ENCODE results near the gene FZD1. TPM values are rescaled to one million over a fixed set of nuclear protein-coding genes. Genes with fewer than 3 reads are reported as not detected.

Gene FZD1
- total RNA-seq, 1 experiment from 2014 or later, result 0.61 TPM

DNA sequence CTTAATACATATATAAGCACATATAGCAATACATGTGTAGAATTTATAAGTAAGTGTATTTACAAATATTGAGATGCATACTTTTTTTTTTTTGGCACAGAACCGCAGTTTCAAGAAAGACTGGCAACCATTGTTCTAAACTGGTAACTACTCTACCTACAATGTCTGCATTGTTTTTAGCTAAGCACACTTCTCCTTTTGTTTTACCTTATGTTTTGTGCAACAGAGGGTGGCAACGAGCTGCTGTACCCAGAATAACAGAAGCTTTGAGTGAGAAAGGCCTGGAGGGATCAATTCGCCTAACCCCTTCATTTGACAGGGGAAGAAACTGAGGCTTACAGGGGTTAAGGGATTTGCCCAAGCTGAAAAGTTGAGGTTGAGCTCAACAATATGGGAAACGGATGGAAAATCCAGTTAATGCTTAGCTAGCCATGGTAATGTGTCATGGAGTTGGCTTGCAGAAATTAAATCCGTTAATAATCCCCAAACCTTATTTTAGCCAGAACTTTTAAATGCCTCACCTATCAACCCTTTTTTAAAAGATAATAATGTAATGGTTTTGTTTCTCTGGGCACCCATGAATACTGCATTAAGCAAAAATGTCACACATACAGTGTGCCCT, 25.5 kb downstream of the FZD1 start:
- H2AK5ac ChIP-seq (ENCODE audit: insufficient read length, low read length), result no peak overlapping the region
- H3K27ac Mint-ChIP-seq, result no peak overlapping the region
- no peaks in the 10 kb centered on the region for H3K36me3 Mint-ChIP-seq (ENCODE audit: insufficient read depth in 1 of 3, low read depth in 3 of 3)
- H2BK5ac ChIP-seq (ENCODE audit: insufficient read length, low read length), result no peak overlapping the region
- H2BK15ac ChIP-seq (ENCODE audit: low read depth, low read length), result no peak overlapping the region
- H3K4ac ChIP-seq (ENCODE audit: low read depth, low read length), result no peak overlapping the region
- H3K56ac ChIP-seq (ENCODE audit: insufficient read length, low read depth, low read length), result no peak overlapping the region
- no peak overlapping the region for H2BK120ac ChIP-seq (ENCODE audit: low read depth, low read length, poor library complexity, severe bottlenecking)
- no peak overlapping the region for H3K4me3 Mint-ChIP-seq
- H3K27me3 ChIP-seq (ENCODE audit: insufficient read depth, low read length), result peaks cover 7% of the 10 kb centered on the region; the same call in 1 of the 2 replicates
- no peak overlapping the region for H3T11ph ChIP-seq (ENCODE audit: low read length)
- H4K8ac ChIP-seq (replicated peaks; ENCODE audit: insufficient read length, low read depth, low read length), result no peak overlapping the region
- H2BK20ac ChIP-seq (ENCODE audit: low read depth, low read length, poor library complexity, severe bottlenecking), result no peak overlapping the region
- H3K27ac ChIP-seq (ENCODE audit: insufficient read length, low read depth, low read length), result no peak overlapping the region
- no peaks in the 10 kb centered on the region for H3K9me3 ChIP-seq (ENCODE audit: control insufficient read depth, low read depth, low read length)
- H3K14ac ChIP-seq (ENCODE audit: insufficient read depth, low read length), result no peak overlapping the region
- H3K23ac ChIP-seq (ENCODE audit: insufficient read length, low read depth, low read length), result no peak overlapping the region
- H3K18ac ChIP-seq (ENCODE audit: insufficient read length, low read depth, low read length), result no peak overlapping the region
- no peak overlapping the region for H2AFZ ChIP-seq (ENCODE audit: low read length)
- WGBS (ENCODE audit: extremely low coverage, insufficient read length, low lambda C conversion rate), result no CpG with 5 or more reads among the region's 5 CpGs
- H3K4me2 ChIP-seq (ENCODE audit: insufficient read depth, insufficient read length, low read length), result no peak overlapping the region
- no peak overlapping the region for H4K91ac ChIP-seq (ENCODE audit: insufficient read length, low read depth, low read length)
- no peaks in the 10 kb centered on the region for H3K4me1 ChIP-seq (ENCODE audit: insufficient read depth, low read length)
- TF ChIP-seq CTCF (conservative IDR thresholded peaks at IDR 0.05), result no peak
- DNase-seq, result no peak
- no peaks in the 10 kb centered on the region for H3K79me1 ChIP-seq (ENCODE audit: insufficient read depth, low read depth, low read length, poor library complexity, severe bottlenecking)
- H3K9me3 Mint-ChIP-seq, result no peaks in the 10 kb centered on the region
- H2BK12ac ChIP-seq (ENCODE audit: insufficient read length, low read depth, low read length), result no peak overlapping the region
- no peaks in the 10 kb centered on the region for H3K79me2 ChIP-seq (ENCODE audit: insufficient read depth, low read length)
- H3K23me2 ChIP-seq (ENCODE audit: insufficient read length, low read depth, low read length, poor library complexity, severe bottlenecking), result no peaks in the 10 kb centered on the region
- peaks cover 45% of the 10 kb centered on the region for H3K27me3 Mint-ChIP-seq (ENCODE audit: low read depth)
- H3K4me1 Mint-ChIP-seq, result peaks cover 13 to 24% of the 10 kb centered on the region in 2 experiments
- H3K9ac ChIP-seq (ENCODE audit: extremely low read depth, insufficient read length, low read length), result no peak overlapping the region
- peaks cover 2% of the 10 kb centered on the region for H4K20me1 ChIP-seq (ENCODE audit: control insufficient read depth, insufficient read depth, insufficient read length)
- H4K5ac ChIP-seq (ENCODE audit: insufficient read length, low read depth, low read length), result no peak overlapping the region
